ENCODE measurements around the gene GJB4.

DNA sequence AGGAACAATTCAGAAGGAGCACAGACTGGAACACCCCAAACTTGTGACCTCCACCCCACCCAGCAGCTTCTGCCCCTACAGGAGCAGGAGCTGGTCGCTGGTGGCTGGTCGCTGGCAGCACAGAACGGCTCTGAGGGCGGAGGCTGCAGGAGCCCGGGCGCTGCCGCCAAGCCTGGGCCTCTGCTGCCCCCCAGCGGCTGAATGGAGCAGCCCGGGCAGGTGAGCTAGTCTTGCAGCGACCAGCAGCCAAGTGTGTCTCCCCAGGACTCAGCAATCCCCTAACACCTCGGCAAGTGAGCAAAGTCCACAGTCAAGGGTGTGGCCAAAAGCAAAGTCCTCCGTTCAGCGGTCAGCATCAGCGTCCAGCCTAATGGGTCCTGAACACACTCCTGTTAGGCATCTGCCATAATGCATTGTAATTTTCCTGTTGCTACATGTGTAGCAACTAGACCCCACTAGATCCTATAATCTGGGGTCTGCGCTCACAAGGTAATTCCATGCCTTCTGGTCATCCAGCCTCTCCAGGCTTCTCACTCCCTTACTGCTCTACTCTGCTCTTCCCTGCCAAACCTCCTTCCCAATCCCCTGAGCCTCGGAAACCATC lies 16.8 kb upstream of the GJB4 start:
- TF ChIP-seq, protein P1, sequence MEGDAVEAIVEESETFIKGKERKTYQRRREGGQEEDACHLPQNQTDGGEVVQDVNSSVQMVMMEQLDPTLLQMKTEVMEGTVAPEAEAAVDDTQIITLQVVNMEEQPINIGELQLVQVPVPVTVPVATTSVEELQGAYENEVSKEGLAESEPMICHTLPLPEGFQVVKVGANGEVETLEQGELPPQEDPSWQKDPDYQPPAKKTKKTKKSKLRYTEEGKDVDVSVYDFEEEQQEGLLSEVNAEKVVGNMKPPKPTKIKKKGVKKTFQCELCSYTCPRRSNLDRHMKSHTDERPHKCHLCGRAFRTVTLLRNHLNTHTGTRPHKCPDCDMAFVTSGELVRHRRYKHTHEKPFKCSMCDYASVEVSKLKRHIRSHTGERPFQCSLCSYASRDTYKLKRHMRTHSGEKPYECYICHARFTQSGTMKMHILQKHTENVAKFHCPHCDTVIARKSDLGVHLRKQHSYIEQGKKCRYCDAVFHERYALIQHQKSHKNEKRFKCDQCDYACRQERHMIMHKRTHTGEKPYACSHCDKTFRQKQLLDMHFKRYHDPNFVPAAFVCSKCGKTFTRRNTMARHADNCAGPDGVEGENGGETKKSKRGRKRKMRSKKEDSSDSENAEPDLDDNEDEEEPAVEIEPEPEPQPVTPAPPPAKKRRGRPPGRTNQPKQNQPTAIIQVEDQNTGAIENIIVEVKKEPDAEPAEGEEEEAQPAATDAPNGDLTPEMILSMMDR (IDR thresholded peaks at IDR 0.05; ENCODE audit: low read depth, low read length, poor library complexity, severe bottlenecking), result peak; percentile 93
- TF ChIP-seq EZH2phosphoT487 (IDR thresholded peaks at IDR 0.05; ENCODE audit: borderline replicate concordance, low read length), result no peak
